Aorta (tissue), 5 donors: ENCODE results near the gene USP33. TPM values are rescaled to one million over a fixed set of nuclear protein-coding genes. Genes with fewer than 3 reads are reported as not detected.
"Not testable (repeated sequence)": the region's sequence is repeated elsewhere in the genome, so short reads cannot be mapped to it uniquely, and the experiment has no call there.

Source experiments
- ATAC-seq: fragments of 200-7000 bp; cut with Tn5 transposase; one replicate; pipeline ENCODE4 v1.9.1; 2022; ENCODE audit warnings: moderate library complexity; ENCODE audit not compliant: low FRiP score
- DNase-seq, 2 donors: peaks; one replicate each; pipeline ENCODE4 v3.0.0-alpha.2; 2020
- H3K27ac ChIP-seq, 2 donors: one replicate each; pipeline ENCODE4 v1.5.1; 2013; ENCODE audit warnings: low read length in 2 of 2, mild to moderate bottlenecking in 2 of 2, moderate library complexity in 2 of 2, control low read depth in 1 of 2, inconsistent platforms in 1 of 2, low read depth in 1 of 2
- H3K27me3 ChIP-seq, 2 donors: one replicate each; pipeline ENCODE4 v1.6.1; 2013; ENCODE audit warnings: control low read depth in 1 of 2, low read length in 1 of 2, mild to moderate bottlenecking in 1 of 2, moderate library complexity in 1 of 2; ENCODE audit not compliant: insufficient read depth in 2 of 2, control insufficient read depth in 1 of 2
- H3K36me3 ChIP-seq, 2 donors: one replicate each; pipeline ENCODE4 v1.6.1; 2013; ENCODE audit warnings: control low read depth in 1 of 2, low read length in 1 of 2, mild to moderate bottlenecking in 1 of 2; ENCODE audit not compliant: insufficient read depth in 2 of 2, control insufficient read depth in 1 of 2
- H3K4me1 ChIP-seq, 2 donors: one replicate each; pipeline ENCODE4 v1.6.1; 2013; ENCODE audit warnings: low read length in 2 of 2, control low read depth in 1 of 2, mild to moderate bottlenecking in 1 of 2, moderate library complexity in 1 of 2; ENCODE audit not compliant: insufficient read depth in 2 of 2, control insufficient read depth in 1 of 2
- H3K4me3 ChIP-seq, 2 donors: one replicate each; pipeline ENCODE4 v1.5.1; 2013; ENCODE audit warnings: low read length in 2 of 2, control low read depth in 1 of 2, mild to moderate bottlenecking in 1 of 2
- H3K9me3 ChIP-seq: one replicate; pipeline ENCODE4 v1.6.1; 2013; ENCODE audit warnings: mild to moderate bottlenecking, low read length; ENCODE audit not compliant: control insufficient read depth
- WGBS, 2 donors: extraction: QIAGEN DNeasy Blood & Tissue Kit; methylation state at CpG; one replicate each; pipeline ENCODE4 v1.1.7; 2013; 5-methylcytosine and 5-hydroxymethylcytosine counted together
- intact Hi-C, 2 donors: fragments of 100-400 bp; cut with DNase I; formaldehyde crosslinking; loops; one replicate each; pipeline versions ENCODE4 v1.14.2 to v1.15.0; 2022
- polyA plus RNA-seq, 2 donors: library from polyadenylated mRNA; stranded (reverse); fragments of 200-250 nt; gene quantifications; one replicate each; pipeline ENCODE4 v1.2.3, GENCODE V29; 2013
- total RNA-seq, 2 donors: library from RNA; stranded (reverse); fragmentation: NEBNext Ultra II Directional; extraction: Animal tissue kit (Norgen Biotek cat#: 25700); gene quantifications; one replicate each; pipeline ENCODE4 v1.2.1, GENCODE V29; 2021
- donor health status: healthy with polysubstance abuse.
- donor health status: Bipolar disorder and iron deficiency.
- donor health status: DM: no; HTN: no; CAD: no.
- donor health status: DM: no; HTN: no; CAD: no.
- donor health status: DM: yes; HTN: yes; CAD: no.

The USP33 gene
- total and polyA plus RNA-seq, 4 donors = 18.4 to 74.6 (median 47.4) TPM

- H3K27ac ChIP-seq, H3K27me3 ChIP-seq, ATAC-seq, H3K4me1 ChIP-seq, H3K9me3 ChIP-seq, H3K4me3 ChIP-seq, H3K36me3 ChIP-seq, DNase-seq, intact Hi-C loops: not testable (repeated sequence)
- WGBS, 2 donors = 79 to 82% methylated on average over 4 of the region's 4 CpGs
These were observed 10.2 kb downstream of the USP33 start for GRCh38 chr1:77749489-77749888.

GRCh38 chr1:77744576-77744975 lies 15.1 kb downstream of the USP33 start:
- Histone ChIP-seq H3K27me3 (no peaks in the 10 kb centered on the region), H3K4me1 (no peaks in the 10 kb centered on the region), H3K27ac (no peak overlapping the region), H3K9me3 (no peaks in the 10 kb centered on the region), H3K36me3 (no peaks in the 10 kb centered on the region), H3K4me3 (no peak overlapping the region)
- no peak for DNase-seq
- intact Hi-C loops = no loop called here
- WGBS, 2 donors = 69 to 74% methylated on average over 7 of the region's 7 CpGs
- no peak for ATAC-seq

- Histone ChIP-seq H3K4me3 (no peak overlapping the region), H3K36me3 (peaks cover 0 to 2% of the 10 kb centered on the region in 2 donors), H3K27ac (no peak overlapping the region), H3K4me1 (no peaks in the 10 kb centered on the region), H3K9me3 (no peaks in the 10 kb centered on the region), H3K27me3 (no peaks in the 10 kb centered on the region)
- WGBS, 2 donors = 60 to 77% methylated on average over 3 of the region's 3 CpGs
- DNase-seq = no peak
- intact Hi-C loops = no loop called here
- no peak for ATAC-seq
These were observed 17.6 kb downstream of the USP33 start for GRCh38 chr1:77742011-77742555.

- H3K4me3 ChIP-seq = no peak overlapping the region
- no peaks in the 10 kb centered on the region for H3K27me3 ChIP-seq
- intact Hi-C loops = no loop called here
- no peak overlapping the region for H3K27ac ChIP-seq
- no peak for DNase-seq
- 86 to 95% methylated on average over 1 of the region's 1 CpG for WGBS, 2 donors
- no peaks in the 10 kb centered on the region for H3K9me3 ChIP-seq
- H3K36me3 ChIP-seq = peaks cover 0 to 2% of the 10 kb centered on the region in 2 donors
- no peak for ATAC-seq
- no peaks in the 10 kb centered on the region for H3K4me1 ChIP-seq
These were observed 18.3 kb downstream of the USP33 start for GRCh38 chr1:77741316-77741715.

GRCh38 chr1:77739235-77739634 lies 20.4 kb downstream of the USP33 start:
- DNase-seq (no peak), ATAC-seq (no peak)
- Histone ChIP-seq H3K27ac (no peak overlapping the region), H3K4me1 (no peaks in the 10 kb centered on the region), H3K36me3 (peaks cover 0 to 2% of the 10 kb centered on the region in 2 donors), H3K27me3 (no peaks in the 10 kb centered on the region), H3K9me3 (no peaks in the 10 kb centered on the region), H3K4me3 (no peak overlapping the region)
- intact Hi-C loops = no loop called here
- 89% methylated on average over 1 of the region's 1 CpG for WGBS, 2 donors

- no peaks in the 10 kb centered on the region for H3K27me3 ChIP-seq
- H3K9me3 ChIP-seq = no peaks in the 10 kb centered on the region
- H3K27ac ChIP-seq = no peak overlapping the region
- ATAC-seq (no peak), DNase-seq (no peak)
- H3K4me1 ChIP-seq = no peaks in the 10 kb centered on the region
- WGBS, 2 donors = 37 to 45% methylated on average over 1 of the region's 1 CpG
- H3K36me3 ChIP-seq = no peaks in the 10 kb centered on the region
- intact Hi-C loops = no loop called here
- no peak overlapping the region for H3K4me3 ChIP-seq
These were observed 27.6 kb downstream of the USP33 start for GRCh38 chr1:77732090-77732489.

GRCh38 chr1:77725706-77726105 lies 33.9 kb downstream of the USP33 start:
- WGBS, 2 donors = 94 to 97% methylated on average over 4 of the region's 4 CpGs
- no peak for DNase-seq
- H3K4me1 ChIP-seq = no peaks in the 10 kb centered on the region
- intact Hi-C loops = no loop called here
- no peaks in the 10 kb centered on the region for H3K27me3 ChIP-seq
- peaks cover 2 to 3% of the 10 kb centered on the region in 2 donors for H3K36me3 ChIP-seq
- no peak overlapping the region for H3K27ac ChIP-seq
- H3K4me3 ChIP-seq = no peak overlapping the region
- no peaks in the 10 kb centered on the region for H3K9me3 ChIP-seq
- no peak for ATAC-seq

- Histone ChIP-seq H3K36me3 (peaks cover 5 to 6% of the 10 kb centered on the region in 2 donors), H3K9me3 (no peaks in the 10 kb centered on the region), H3K27me3 (no peaks in the 10 kb centered on the region), H3K4me1 (no peaks in the 10 kb centered on the region), H3K4me3 (no peak overlapping the region), H3K27ac (no peak overlapping the region)
- ATAC-seq = no peak
- no peak for DNase-seq
- 78 to 85% methylated on average over 2 of the region's 2 CpGs for WGBS, 2 donors
- intact Hi-C loops = no loop called here
These were observed 41.5 kb downstream of the USP33 start for GRCh38 chr1:77718181-77718580.

- no peak for ATAC-seq
- Histone ChIP-seq H3K36me3 (peaks cover 3 to 6% of the 10 kb centered on the region in 2 donors), H3K9me3 (no peaks in the 10 kb centered on the region), H3K4me1 (no peaks in the 10 kb centered on the region), H3K27me3 (no peaks in the 10 kb centered on the region), H3K27ac (no peak overlapping the region), H3K4me3 (no peak overlapping the region)
- intact Hi-C loops = no loop called here
- 93 to 96% methylated on average over 4 of the region's 4 CpGs for WGBS, 2 donors
- DNase-seq = no peak
These were observed 43.6 kb downstream of the USP33 start for GRCh38 chr1:77716065-77716464.
